Measurements from ENCODE around the gene DACH1. TPM values are rescaled to one million over a fixed set of nuclear protein-coding genes. Genes with fewer than 3 reads are reported as not detected.

DACH1 gene
- total RNA-seq, 1 donor from 2014 or later: 1.6 TPM

DNA sequence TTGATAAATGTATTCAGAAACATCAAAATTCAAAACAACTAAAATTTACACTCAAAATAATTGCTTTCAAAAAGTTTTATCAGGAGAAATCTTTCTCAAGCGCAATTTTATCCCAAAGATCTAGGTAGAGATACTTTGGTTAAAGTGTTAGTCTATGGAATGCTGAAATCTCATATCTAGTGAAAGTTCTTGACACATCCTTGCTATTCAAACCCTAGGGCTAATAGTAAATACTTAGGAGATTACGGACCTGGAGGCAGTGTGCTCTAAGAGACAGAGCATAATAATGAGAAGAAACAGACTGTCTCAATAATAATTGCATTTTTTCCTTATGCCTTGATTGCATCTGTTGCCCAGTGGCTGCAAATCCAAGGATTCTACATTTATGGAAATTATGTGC is 330.8 kb downstream of the DACH1 start:
- Mint-ChIP-seq H3K9me3 (ENCODE audit: unreplicated experiment) (no peaks in the 10 kb centered on the region), H3K27ac (ENCODE audit: unreplicated experiment) (no peak overlapping the region), H3K4me3 (ENCODE audit: unreplicated experiment) (no peak overlapping the region), H3K4me1 (ENCODE audit: low read depth, unreplicated experiment) (no peaks in the 10 kb centered on the region), H3K27me3 (ENCODE audit: low read depth, unreplicated experiment) (no peaks in the 10 kb centered on the region), H3K36me3 (ENCODE audit: low read depth, unreplicated experiment) (no peaks in the 10 kb centered on the region)
- DNase-seq (ENCODE audit: low read depth) (no peak), FAIRE-seq (no peak)
- H3K9me3 ChIP-seq (ENCODE audit: insufficient read depth, low read depth, low read length): no peaks in the 10 kb centered on the region
- no peaks in the 10 kb centered on the region for H3K4me1 ChIP-seq (ENCODE audit: insufficient read depth, low read length)
- H3K4me2 ChIP-seq (ENCODE audit: low read length): no peak overlapping the region
- H3K27ac ChIP-seq (ENCODE audit: low read depth, low read length): no peak overlapping the region
- no peaks in the 10 kb centered on the region for H3K27me3 ChIP-seq (ENCODE audit: insufficient read depth, low read length)
- H2AFZ ChIP-seq (ENCODE audit: low read depth, low read length): no peak overlapping the region
- H3K36me3 ChIP-seq (ENCODE audit: insufficient read depth, low read length): no peaks in the 10 kb centered on the region
- no peaks in the 10 kb centered on the region for H4K20me1 ChIP-seq (ENCODE audit: insufficient read depth, low read length)
- no peaks in the 10 kb centered on the region for H3K79me2 ChIP-seq (ENCODE audit: insufficient read depth, low read length)
- TF ChIP-seq, protein P1, sequence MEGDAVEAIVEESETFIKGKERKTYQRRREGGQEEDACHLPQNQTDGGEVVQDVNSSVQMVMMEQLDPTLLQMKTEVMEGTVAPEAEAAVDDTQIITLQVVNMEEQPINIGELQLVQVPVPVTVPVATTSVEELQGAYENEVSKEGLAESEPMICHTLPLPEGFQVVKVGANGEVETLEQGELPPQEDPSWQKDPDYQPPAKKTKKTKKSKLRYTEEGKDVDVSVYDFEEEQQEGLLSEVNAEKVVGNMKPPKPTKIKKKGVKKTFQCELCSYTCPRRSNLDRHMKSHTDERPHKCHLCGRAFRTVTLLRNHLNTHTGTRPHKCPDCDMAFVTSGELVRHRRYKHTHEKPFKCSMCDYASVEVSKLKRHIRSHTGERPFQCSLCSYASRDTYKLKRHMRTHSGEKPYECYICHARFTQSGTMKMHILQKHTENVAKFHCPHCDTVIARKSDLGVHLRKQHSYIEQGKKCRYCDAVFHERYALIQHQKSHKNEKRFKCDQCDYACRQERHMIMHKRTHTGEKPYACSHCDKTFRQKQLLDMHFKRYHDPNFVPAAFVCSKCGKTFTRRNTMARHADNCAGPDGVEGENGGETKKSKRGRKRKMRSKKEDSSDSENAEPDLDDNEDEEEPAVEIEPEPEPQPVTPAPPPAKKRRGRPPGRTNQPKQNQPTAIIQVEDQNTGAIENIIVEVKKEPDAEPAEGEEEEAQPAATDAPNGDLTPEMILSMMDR (IDR thresholded peaks at IDR 0.05; ENCODE audit: insufficient read depth, low read depth, low read length): no peak
- no peak for TF ChIP-seq EZH2 (IDR thresholded peaks at IDR 0.05; ENCODE audit: insufficient read depth, low read length)
- no peak overlapping the region for H3K4me3 ChIP-seq (ENCODE audit: insufficient read depth, low read depth, low read length)
- no peak overlapping the region for H3K9ac ChIP-seq (ENCODE audit: low read length)

DNA sequence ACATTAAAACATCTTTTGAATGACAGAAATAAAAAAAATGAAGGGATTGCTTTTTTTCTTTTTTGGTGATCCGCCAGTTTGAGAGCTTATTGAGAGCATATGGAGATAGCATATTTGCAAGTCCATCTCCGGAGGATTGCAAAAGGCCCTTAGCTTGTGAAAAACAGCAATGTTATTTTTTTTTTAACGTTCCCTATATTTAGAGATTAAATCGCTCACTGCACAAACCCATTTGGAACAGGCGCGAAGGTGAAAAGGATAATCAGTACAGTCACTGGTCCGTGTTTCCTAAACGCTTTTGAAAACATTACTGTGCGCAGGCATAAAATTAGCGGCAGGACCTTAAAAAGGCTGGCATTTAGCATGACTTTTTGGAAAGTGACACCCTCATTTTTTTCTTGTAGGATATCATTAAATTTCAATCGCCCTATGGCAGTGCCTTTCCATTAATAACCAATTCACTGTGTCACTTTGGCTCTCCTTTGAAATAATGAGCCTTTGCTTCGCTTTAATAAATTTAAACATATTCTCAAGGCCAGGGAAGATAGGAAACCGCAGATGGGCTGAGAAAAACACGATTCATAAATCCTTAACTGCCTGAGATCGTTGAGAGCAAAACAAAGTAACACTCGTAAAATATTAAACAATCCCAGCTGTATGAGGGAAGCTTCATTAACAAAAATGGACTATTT is 342.2 kb downstream of the DACH1 start:
- Histone ChIP-seq H3K4me3 (ENCODE audit: insufficient read depth, low read depth, low read length) (no peak overlapping the region), H3K36me3 (ENCODE audit: insufficient read depth, low read length) (no peaks in the 10 kb centered on the region), H3K4me2 (ENCODE audit: low read length) (no peak overlapping the region), H3K4me1 (ENCODE audit: insufficient read depth, low read length) (no peaks in the 10 kb centered on the region), H3K79me2 (ENCODE audit: insufficient read depth, low read length) (no peaks in the 10 kb centered on the region), H3K27me3 (ENCODE audit: insufficient read depth, low read length) (no peaks in the 10 kb centered on the region), H3K27ac (ENCODE audit: low read depth, low read length) (no peak overlapping the region), H2AFZ (ENCODE audit: low read depth, low read length) (no peak overlapping the region), H3K9ac (ENCODE audit: low read length) (no peak overlapping the region), H3K9me3 (ENCODE audit: insufficient read depth, low read depth, low read length) (no peaks in the 10 kb centered on the region), H4K20me1 (ENCODE audit: insufficient read depth, low read length) (no peaks in the 10 kb centered on the region)
- TF ChIP-seq, protein P1 (IDR thresholded peaks at IDR 0.05; ENCODE audit: insufficient read depth, low read depth, low read length): no peak
- no peak for TF ChIP-seq EZH2 (IDR thresholded peaks at IDR 0.05; ENCODE audit: insufficient read depth, low read length)
- H3K4me3 Mint-ChIP-seq (ENCODE audit: unreplicated experiment): no peak overlapping the region
- no peaks in the 10 kb centered on the region for H3K27me3 Mint-ChIP-seq (ENCODE audit: low read depth, unreplicated experiment)
- FAIRE-seq: no peak
- no peak for DNase-seq (ENCODE audit: low read depth)
- no peaks in the 10 kb centered on the region for H3K4me1 Mint-ChIP-seq (ENCODE audit: low read depth, unreplicated experiment)
- no peak overlapping the region for H3K27ac Mint-ChIP-seq (ENCODE audit: unreplicated experiment)
- H3K36me3 Mint-ChIP-seq (ENCODE audit: low read depth, unreplicated experiment): no peaks in the 10 kb centered on the region
- H3K9me3 Mint-ChIP-seq (ENCODE audit: unreplicated experiment): no peaks in the 10 kb centered on the region

DNA sequence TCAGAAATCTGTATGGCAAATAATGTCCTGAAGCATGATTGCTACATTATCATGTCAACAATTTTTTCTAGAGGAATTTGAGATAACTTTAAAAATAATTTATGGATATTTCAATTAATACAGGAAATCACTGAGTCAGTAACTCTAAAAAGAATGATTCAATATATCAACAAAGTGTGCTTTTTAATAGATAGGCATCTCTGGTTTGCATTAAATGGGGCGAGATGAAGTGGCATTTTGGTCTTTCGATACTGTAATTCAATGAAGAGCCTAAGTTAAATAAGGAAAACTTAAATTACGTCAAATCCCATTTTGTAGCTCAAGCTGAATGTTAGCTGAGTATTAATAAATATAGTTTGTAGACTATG is 342.8 kb downstream of the DACH1 start:
- no peak overlapping the region for H3K9ac ChIP-seq (ENCODE audit: low read length)
- no peak overlapping the region for H3K27ac ChIP-seq (ENCODE audit: low read depth, low read length)
- no peaks in the 10 kb centered on the region for H3K79me2 ChIP-seq (ENCODE audit: insufficient read depth, low read length)
- no peaks in the 10 kb centered on the region for H3K36me3 Mint-ChIP-seq (ENCODE audit: low read depth, unreplicated experiment)
- H3K4me1 ChIP-seq (ENCODE audit: insufficient read depth, low read length): no peaks in the 10 kb centered on the region
- no peaks in the 10 kb centered on the region for H3K27me3 Mint-ChIP-seq (ENCODE audit: low read depth, unreplicated experiment)
- H3K4me3 Mint-ChIP-seq (ENCODE audit: unreplicated experiment): no peak overlapping the region
- no peaks in the 10 kb centered on the region for H3K4me1 Mint-ChIP-seq (ENCODE audit: low read depth, unreplicated experiment)
- no peaks in the 10 kb centered on the region for H4K20me1 ChIP-seq (ENCODE audit: insufficient read depth, low read length)
- no peaks in the 10 kb centered on the region for H3K27me3 ChIP-seq (ENCODE audit: insufficient read depth, low read length)
- no peak for FAIRE-seq
- H3K36me3 ChIP-seq (ENCODE audit: insufficient read depth, low read length): no peaks in the 10 kb centered on the region
- H2AFZ ChIP-seq (ENCODE audit: low read depth, low read length): no peak overlapping the region
- H3K9me3 Mint-ChIP-seq (ENCODE audit: unreplicated experiment): no peaks in the 10 kb centered on the region
- TF ChIP-seq, protein P1 (IDR thresholded peaks at IDR 0.05; ENCODE audit: insufficient read depth, low read depth, low read length): no peak
- no peak for TF ChIP-seq EZH2 (IDR thresholded peaks at IDR 0.05; ENCODE audit: insufficient read depth, low read length)
- no peak overlapping the region for H3K4me3 ChIP-seq (ENCODE audit: insufficient read depth, low read depth, low read length)
- H3K9me3 ChIP-seq (ENCODE audit: insufficient read depth, low read depth, low read length): no peaks in the 10 kb centered on the region
- H3K4me2 ChIP-seq (ENCODE audit: low read length): no peak overlapping the region
- no peak overlapping the region for H3K27ac Mint-ChIP-seq (ENCODE audit: unreplicated experiment)
- DNase-seq (ENCODE audit: low read depth): no peak
